ENCODE results near the gene CBR1. TPM values are rescaled to one million over a fixed set of nuclear protein-coding genes. Genes with fewer than 3 reads are reported as not detected.
A peak's percentile ranks its signal among the peaks of the same experiment; 100 is the strongest.

The CBR1 gene
- total and polyA plus RNA-seq, 2 of the 8 experiments (the other 6 are each of a cell fraction or from before 2014, with no cell fraction given): 1.8 to 207 TPM

- H2AFZ ChIP-seq (ENCODE audit: low read length): no peak overlapping the region
- H3K79me1 ChIP-seq (ENCODE audit: low read depth, low read length): no peaks in the 10 kb centered on the region
- H2BK20ac ChIP-seq (ENCODE audit: low read length): no peak overlapping the region
- H2BK15ac ChIP-seq (ENCODE audit: low read length): no peak overlapping the region
- peak overlapping the region; percentile 61; the same call in 1 of the 2 replicates for H2BK5ac ChIP-seq (ENCODE audit: low read depth, low read length)
- POLR2A ChIA-PET (ENCODE audit: partially characterized antibody): interaction anchor here (0.7 to 1.6 kb wide), 8 partner anchors 8 to 85 kb away, joined by 3 to 5 read pairs (median 3); partner anchors contain the start of gene SETD4
- no peaks in the 10 kb centered on the region for H3K23me2 ChIP-seq (ENCODE audit: low read depth, low read length)
- H3K27ac ChIP-seq (ENCODE audit: low read depth, low read length): 0 out of 2 replicates have a peak overlapping the region, but pooled peaks have one; percentile 16
- no peak overlapping the region for H3K23ac ChIP-seq (ENCODE audit: insufficient read length)
- H3K4me2 ChIP-seq (ENCODE audit: insufficient read depth in 1 of 2, low read depth in 2 of 2, low read length in 2 of 2): no peak overlapping the region
- H3K36me3 ChIP-seq (ENCODE audit: control insufficient read depth in 2 of 4, insufficient read depth in 4 of 4, low read length in 3 of 4): peaks cover 10 to 54% (median 35%) of the 10 kb centered on the region in 4 experiments
- H3K4ac ChIP-seq (replicated peaks; ENCODE audit: insufficient read length, low read depth, low read length): no peak overlapping the region
- no peak overlapping the region for H4K8ac ChIP-seq (ENCODE audit: extremely low read depth, insufficient read depth, low read length)
- H3K4me1 ChIP-seq (replicated peaks in 1 of 4; ENCODE audit: control insufficient read depth in 3 of 4, insufficient read depth in 4 of 4, low read length in 3 of 4): peaks cover 0 to 6% (median under 1%) of the 10 kb centered on the region in 4 experiments; a peak in 3 of 7 replicates
- no peaks in the 10 kb centered on the region for H3K27me3 ChIP-seq (replicated peaks in 1 of 4; ENCODE audit: control insufficient read depth in 3 of 4, extremely low read depth in 1 of 4, insufficient read depth in 3 of 4, low read length in 3 of 4)
- WGBS, 2 experiments (ENCODE audit: extremely low coverage in 1 of 2, insufficient coverage in 1 of 2, insufficient read length in 1 of 2, insufficient replicate concordance in 2 of 2, low coverage in 1 of 2, low lambda C conversion rate in 2 of 2, missing lambda C conversion rate in 1 of 2): 88% methylated on average over 10 of the region's 10 CpGs; no CpG with 5 or more reads in 1 of the 2 experiments
- H4K20me1 ChIP-seq (replicated peaks in 1 of 2; ENCODE audit: control insufficient read depth in 1 of 2, insufficient read depth in 2 of 2, low read length in 2 of 2): peaks cover 0 to 1% of the 10 kb centered on the region in 2 experiments
- no peak overlapping the region for H3K56ac ChIP-seq (replicated peaks; ENCODE audit: insufficient read length, low read depth, low read length)
- H3K4me3 ChIP-seq (ENCODE audit: extremely low read depth in 1 of 4, insufficient read depth in 2 of 4, low read depth in 3 of 4, low read length in 4 of 4): no peak overlapping the region
- FAIRE-seq (no peak), DNase-seq (ENCODE audit: low read depth in 1 of 2, low spot score in 2 of 2) (no peak)
- TF ChIP-seq ZNF274 (IDR thresholded peaks at IDR 0.05; ENCODE audit: borderline replicate concordance, extremely low read depth, low read length) (no peak), CTCF (IDR thresholded peaks at IDR 0.05; ENCODE audit: control extremely low read depth in 1 of 3, insufficient read depth in 1 of 3, low read depth in 1 of 3, low read length in 3 of 3) (peak; percentile 27 to 53 (median 46)), RAD21 (IDR thresholded peaks at IDR 0.05 in 1 of 2, conservative IDR thresholded peaks at IDR 0.05 in 1 of 2; ENCODE audit: low read depth in 2 of 2, low read length in 2 of 2) (peak in 1 of 2 experiments; percentile 25; a peak in 1 of 4 replicates)
- CTCF ChIA-PET (ENCODE audit: partially characterized antibody): interaction anchor here (0.6 to 2.9 kb wide), 16 partner anchors 9 to 600 kb away, joined by 3 to 35 read pairs (median 4); partner anchors contain the start of gene SETD4
- no peaks in the 10 kb centered on the region for H3K79me2 ChIP-seq (ENCODE audit: control insufficient read depth in 1 of 2, insufficient read depth in 2 of 2, low read length in 2 of 2)
- H3K9me3 ChIP-seq (ENCODE audit: insufficient read depth in 2 of 2, low read depth in 1 of 2, low read length in 1 of 2): no peaks in the 10 kb centered on the region
- no peak overlapping the region; the same call in 1 of the 2 replicates for H2BK12ac ChIP-seq (ENCODE audit: low read depth, low read length)
- no peak overlapping the region for H3K9ac ChIP-seq (replicated peaks in 1 of 4; ENCODE audit: extremely low read depth in 1 of 4, low read depth in 3 of 4, low read length in 3 of 4)
- no peak overlapping the region for H3K14ac ChIP-seq (ENCODE audit: insufficient read length)
- H2BK120ac ChIP-seq (replicated peaks; ENCODE audit: low read depth, low read length): no peak overlapping the region
- no peak overlapping the region for H3K18ac ChIP-seq (ENCODE audit: extremely low read depth, low read length)
- H4K5ac ChIP-seq (ENCODE audit: insufficient read length, low read depth, low read length): no peak overlapping the region
- H4K91ac ChIP-seq (replicated peaks; ENCODE audit: insufficient read length, low read length): no peak overlapping the region
- no peak overlapping the region for H2AK5ac ChIP-seq (ENCODE audit: low read depth, low read length)
These were observed 34.4 kb upstream of the CBR1 start for GRCh38 chr21:36035381-36035791.

Measured in H1 (cell line).